Epithelial cell of prostate (primary cell): ENCODE results near the gene LINC00237.

ENCODE experiments used
- DNase-seq: peaks from one replicate; pipeline ENCODE4 v3.0.0-alpha.2; 2011; ENCODE audit warnings: low read depth, low spot score
- H3K27ac ChIP-seq: fragments of 450-650 bp; 2 replicates; pipeline ENCODE4 v1.5.1; 2017; ENCODE audit warnings: mild to moderate bottlenecking

Gene LINC00237

GRCh38 chr20:21125849-21126580 lies 19.9 kb upstream of the LINC00237 start, which contains the start of gene KIZ:
Gene KIZ (plus strand): TSS chr20:21126082. CDS start chr20:21126116, 34 bp downstream.
- DNase-seq: peak; percentile 66
- peak within 1 kb of the TSS; percentile 6 for H3K27ac ChIP-seq

GRCh38 chr20:21125072-21125848 lies 19.1 kb upstream of the LINC00237 start:
- no peak for DNase-seq
- no peak overlapping the region for H3K27ac ChIP-seq

- H3K27ac ChIP-seq: no peak overlapping the region
- DNase-seq: no peak
These were observed 18.0 kb upstream of the LINC00237 start for GRCh38 chr20:21124190-21124589.

GRCh38 chr20:21118782-21119181 lies 12.6 kb upstream of the LINC00237 start:
- no peak overlapping the region for H3K27ac ChIP-seq
- DNase-seq: no peak

GRCh38 chr20:21118138-21118537 lies 12.0 kb upstream of the LINC00237 start:
- H3K27ac ChIP-seq: no peak overlapping the region
- DNase-seq: no peak

GRCh38 chr20:21117521-21117920 lies 11.4 kb upstream of the LINC00237 start:
- no peak for DNase-seq
- H3K27ac ChIP-seq: no peak overlapping the region

- DNase-seq: no peak
- H3K27ac ChIP-seq: no peak overlapping the region
These were observed 8.4 kb upstream of the LINC00237 start for GRCh38 chr20:21114584-21114983.

GRCh38 chr20:21113697-21114096 lies 7.5 kb upstream of the LINC00237 start:
- no peak for DNase-seq
- no peak overlapping the region for H3K27ac ChIP-seq

- no peak overlapping the region for H3K27ac ChIP-seq
- DNase-seq: no peak
These were observed 5.3 kb upstream of the LINC00237 start for GRCh38 chr20:21111416-21111815.

GRCh38 chr20:21110811-21111210 lies 4.7 kb upstream of the LINC00237 start:
- no peak for DNase-seq
- no peak overlapping the region for H3K27ac ChIP-seq

- DNase-seq: no peak
- H3K27ac ChIP-seq: no peak overlapping the region
These were observed 3.0 kb upstream of the LINC00237 start for GRCh38 chr20:21109144-21109543.

GRCh38 chr20:21105429-21106170 lies 558 bp downstream of the LINC00237 start:
- no peak overlapping the region for H3K27ac ChIP-seq
- DNase-seq: no peak

GRCh38 chr20:21104921-21105320 lies 1.2 kb downstream of the LINC00237 start:
- H3K27ac ChIP-seq: no peak overlapping the region
- DNase-seq: no peak

GRCh38 chr20:21104466-21104761 lies 1.7 kb downstream of the LINC00237 start:
- DNase-seq: no peak
- H3K27ac ChIP-seq: no peak overlapping the region

- H3K27ac ChIP-seq: no peak overlapping the region
- DNase-seq: no peak
These were observed 2.3 kb downstream of the LINC00237 start for GRCh38 chr20:21103582-21104465.

GRCh38 chr20:21102603-21103311 lies 3.4 kb downstream of the LINC00237 start:
- no peak overlapping the region for H3K27ac ChIP-seq
- no peak for DNase-seq

GRCh38 chr20:21101932-21102575 lies 4.1 kb downstream of the LINC00237 start:
- DNase-seq: no peak
- H3K27ac ChIP-seq: no peak overlapping the region

- no peak overlapping the region for H3K27ac ChIP-seq
- no peak for DNase-seq
These were observed 4.7 kb downstream of the LINC00237 start for GRCh38 chr20:21101453-21101931.
